Activated naive CD8-positive, alpha-beta T cell (primary cell): ENCODE data around the gene TEX12.

Experiments used
- H3K27ac Mint-ChIP-seq: one replicate; pipeline ENCODE4 v1.8.0; 2021; ENCODE audit warnings: mixed read lengths
- H3K27me3 Mint-ChIP-seq: one replicate; pipeline ENCODE4 v1.8.0; 2021; ENCODE audit warnings: mixed read lengths
- H3K36me3 Mint-ChIP-seq: one replicate; pipeline ENCODE4 v1.8.0; 2021; ENCODE audit warnings: mixed read lengths
- H3K4me1 Mint-ChIP-seq: one replicate; pipeline ENCODE4 v1.8.0; 2021; ENCODE audit warnings: low read depth, mixed read lengths
- H3K4me3 Mint-ChIP-seq: one replicate; pipeline ENCODE4 v1.8.0; 2021; ENCODE audit warnings: mild to moderate bottlenecking, mixed read lengths
- H3K9me3 Mint-ChIP-seq: one replicate; pipeline ENCODE4 v1.8.0; 2021; ENCODE audit warnings: low read depth, mixed read lengths

TEX12 gene

GRCh38 chr11:112167145-112167544 is at the start of gene TEX12:
TEX12 (plus strand) TSS chr11:112167372; CDS start chr11:112169269, 1,897 bp downstream.
- Mint-ChIP-seq H3K9me3 (no peaks in the 10 kb centered on the region), H3K4me3 (no peak within 1 kb of the TSS), H3K4me1 (peaks cover 4% of the 10 kb centered on the region), H3K27ac (no peak within 1 kb of the TSS), H3K36me3 (peaks cover 3% of the 10 kb centered on the region), H3K27me3 (peaks cover 14% of the 10 kb centered on the region)

- Mint-ChIP-seq H3K27me3 (no peaks in the 10 kb centered on the region), H3K9me3 (no peaks in the 10 kb centered on the region), H3K4me1 (peaks cover 19% of the 10 kb centered on the region), H3K4me3 (no peak overlapping the region), H3K27ac (no peak overlapping the region), H3K36me3 (peaks cover 13% of the 10 kb centered on the region)
Measured at GRCh38 chr11:112118176-112118575, 49.0 kb upstream of the TEX12 start.

- H3K27ac Mint-ChIP-seq = no peak overlapping the region
- peaks cover 10% of the 10 kb centered on the region for H3K36me3 Mint-ChIP-seq
- no peak overlapping the region for H3K4me3 Mint-ChIP-seq
- no peaks in the 10 kb centered on the region for H3K9me3 Mint-ChIP-seq
- H3K4me1 Mint-ChIP-seq = peaks cover 5% of the 10 kb centered on the region
- H3K27me3 Mint-ChIP-seq = no peaks in the 10 kb centered on the region
Measured at GRCh38 chr11:112121981-112122615, 45.1 kb upstream of the TEX12 start.

GRCh38 chr11:112123129-112123528 is 44.0 kb upstream of the TEX12 start:
- Mint-ChIP-seq H3K27ac (no peak overlapping the region), H3K36me3 (peaks cover 12% of the 10 kb centered on the region), H3K9me3 (no peaks in the 10 kb centered on the region), H3K4me3 (no peak overlapping the region), H3K27me3 (no peaks in the 10 kb centered on the region), H3K4me1 (peaks cover 5% of the 10 kb centered on the region)

- no peaks in the 10 kb centered on the region for H3K27me3 Mint-ChIP-seq
- H3K4me3 Mint-ChIP-seq = no peak overlapping the region
- H3K9me3 Mint-ChIP-seq = no peaks in the 10 kb centered on the region
- H3K4me1 Mint-ChIP-seq = no peaks in the 10 kb centered on the region
- H3K27ac Mint-ChIP-seq = no peak overlapping the region
- H3K36me3 Mint-ChIP-seq = peaks cover 8% of the 10 kb centered on the region
Measured at GRCh38 chr11:112127056-112127455, 40.1 kb upstream of the TEX12 start.

GRCh38 chr11:112128483-112129121 is 38.6 kb upstream of the TEX12 start:
- Mint-ChIP-seq H3K9me3 (no peaks in the 10 kb centered on the region), H3K27me3 (no peaks in the 10 kb centered on the region), H3K4me1 (no peaks in the 10 kb centered on the region), H3K4me3 (no peak overlapping the region), H3K27ac (no peak overlapping the region), H3K36me3 (peaks cover 6% of the 10 kb centered on the region)

- Mint-ChIP-seq H3K4me1 (no peaks in the 10 kb centered on the region), H3K4me3 (no peak overlapping the region), H3K9me3 (no peaks in the 10 kb centered on the region), H3K36me3 (peaks cover 6% of the 10 kb centered on the region), H3K27ac (no peak overlapping the region), H3K27me3 (no peaks in the 10 kb centered on the region)
Measured at GRCh38 chr11:112129656-112130055, 37.5 kb upstream of the TEX12 start.

- Mint-ChIP-seq H3K9me3 (no peaks in the 10 kb centered on the region), H3K36me3 (peaks cover 4% of the 10 kb centered on the region), H3K4me3 (no peak overlapping the region), H3K27ac (no peak overlapping the region), H3K27me3 (no peaks in the 10 kb centered on the region), H3K4me1 (no peaks in the 10 kb centered on the region)
Measured at GRCh38 chr11:112132737-112133136, 34.4 kb upstream of the TEX12 start.

GRCh38 chr11:112134473-112134872 is 32.7 kb upstream of the TEX12 start:
- Mint-ChIP-seq H3K36me3 (peaks cover 4% of the 10 kb centered on the region), H3K4me1 (no peaks in the 10 kb centered on the region), H3K4me3 (no peak overlapping the region), H3K27me3 (no peaks in the 10 kb centered on the region), H3K9me3 (no peaks in the 10 kb centered on the region), H3K27ac (no peak overlapping the region)

- no peaks in the 10 kb centered on the region for H3K9me3 Mint-ChIP-seq
- H3K27ac Mint-ChIP-seq = no peak overlapping the region
- H3K27me3 Mint-ChIP-seq = peaks cover 2% of the 10 kb centered on the region
- no peak overlapping the region for H3K4me3 Mint-ChIP-seq
- H3K36me3 Mint-ChIP-seq = peaks cover 4% of the 10 kb centered on the region
- no peaks in the 10 kb centered on the region for H3K4me1 Mint-ChIP-seq
Measured at GRCh38 chr11:112143597-112143996, 23.6 kb upstream of the TEX12 start.

- H3K36me3 Mint-ChIP-seq = no peaks in the 10 kb centered on the region
- H3K4me1 Mint-ChIP-seq = no peaks in the 10 kb centered on the region
- no peak overlapping the region for H3K4me3 Mint-ChIP-seq
- H3K9me3 Mint-ChIP-seq = no peaks in the 10 kb centered on the region
- H3K27ac Mint-ChIP-seq = no peak overlapping the region
- H3K27me3 Mint-ChIP-seq = peaks cover 5% of the 10 kb centered on the region
Measured at GRCh38 chr11:112150517-112150916, 16.7 kb upstream of the TEX12 start.

- Mint-ChIP-seq H3K36me3 (peaks cover 2% of the 10 kb centered on the region), H3K27ac (no peak overlapping the region), H3K4me3 (no peak overlapping the region), H3K4me1 (peaks cover 2% of the 10 kb centered on the region), H3K9me3 (no peaks in the 10 kb centered on the region), H3K27me3 (peaks cover 5% of the 10 kb centered on the region)
Measured at GRCh38 chr11:112156153-112156955, 10.8 kb upstream of the TEX12 start.

- Mint-ChIP-seq H3K4me3 (no peak overlapping the region), H3K4me1 (peaks cover 2% of the 10 kb centered on the region), H3K27me3 (peaks cover 7% of the 10 kb centered on the region), H3K36me3 (peaks cover 5% of the 10 kb centered on the region), H3K27ac (no peak overlapping the region), H3K9me3 (no peaks in the 10 kb centered on the region)
Measured at GRCh38 chr11:112156956-112157766, 10.0 kb upstream of the TEX12 start.

GRCh38 chr11:112159098-112160065 is 7.8 kb upstream of the TEX12 start:
- no peaks in the 10 kb centered on the region for H3K9me3 Mint-ChIP-seq
- no peak overlapping the region for H3K27ac Mint-ChIP-seq
- peaks cover 5% of the 10 kb centered on the region for H3K36me3 Mint-ChIP-seq

More at GRCh38 chr11:112159098-112160065, 7.8 kb upstream of the TEX12 start:
- Mint-ChIP-seq H3K4me1 (peaks cover 6% of the 10 kb centered on the region), H3K27me3 (peaks cover 8% of the 10 kb centered on the region), H3K4me3 (no peak overlapping the region)
